Activated CD4-positive, alpha-beta T cell treated with anti-CD3 and anti-CD28 coated beads, Interleukin-2, amount 50 U/mL, for 24 hours (primary cell): ENCODE results near the gene WDR86.
A peak's percentile ranks its signal among the peaks of the same experiment; 100 is the strongest.

Experiments
- DNase-seq, 2 donors: peaks; one replicate each; pipeline ENCODE4 v3.0.0-alpha.2; 2020; ENCODE audit warnings: low read depth in 1 of 2, low spot score in 1 of 2

Gene WDR86

GRCh38 chr7:151380199-151381097 lies 29.4 kb downstream of the WDR86 start:
- DNase-seq, result no peak

GRCh38 chr7:151379534-151380198 lies 30.2 kb downstream of the WDR86 start:
- DNase-seq, result no peak

- DNase-seq, result no peak
These were observed 30.7 kb downstream of the WDR86 start for GRCh38 chr7:151379193-151379520.

GRCh38 chr7:151378496-151379192 lies 31.2 kb downstream of the WDR86 start:
- DNase-seq, result no peak

GRCh38 chr7:151378011-151378410 lies 31.8 kb downstream of the WDR86 start:
- DNase-seq, result no peak

- DNase-seq, result no peak
These were observed 32.4 kb downstream of the WDR86 start for GRCh38 chr7:151377406-151377805.

GRCh38 chr7:151376218-151376902 lies 33.5 kb downstream of the WDR86 start:
- no peak for DNase-seq

- no peak for DNase-seq
These were observed 34.2 kb downstream of the WDR86 start for GRCh38 chr7:151375530-151376217.

- no peak for DNase-seq
These were observed 35.1 kb downstream of the WDR86 start for GRCh38 chr7:151374726-151375125.

- no peak for DNase-seq
These were observed 35.7 kb downstream of the WDR86 start for GRCh38 chr7:151374139-151374538.

- no peak for DNase-seq
These were observed 36.2 kb downstream of the WDR86 start for GRCh38 chr7:151373599-151373998.

- DNase-seq, result no peak
These were observed 37.1 kb downstream of the WDR86 start for GRCh38 chr7:151372612-151373265.

GRCh38 chr7:151371266-151371665 lies 38.6 kb downstream of the WDR86 start:
- DNase-seq, result no peak

- peak; percentile 61 to 71 for DNase-seq
These were observed 41.7 kb downstream of the WDR86 start for GRCh38 chr7:151368136-151368571.

GRCh38 chr7:151367284-151367683 lies 42.6 kb downstream of the WDR86 start:
- no peak for DNase-seq

- DNase-seq, result no peak
These were observed 43.0 kb downstream of the WDR86 start for GRCh38 chr7:151366880-151367222.

- DNase-seq, result no peak
These were observed 43.5 kb downstream of the WDR86 start for GRCh38 chr7:151366166-151366879.

- DNase-seq, result no peak
These were observed 46.7 kb downstream of the WDR86 start for GRCh38 chr7:151363182-151363581.

GRCh38 chr7:151361193-151361959 lies 48.5 kb downstream of the WDR86 start:
- DNase-seq, result no peak
